Stimulated activated CD4-positive, alpha-beta T cell treated with anti-CD3 and anti-CD28 coated beads, Interleukin-15, amount 100 ng/mL, for 48 hours (primary cell): ENCODE results near the gene ICAM1.
"Not testable (repeated sequence)": the region's sequence is repeated elsewhere in the genome, so short reads cannot be mapped to it uniquely, and the experiment has no call there.

Experiments
- DNase-seq, 2 donors: peaks; one replicate each; pipeline ENCODE4 v3.0.0-alpha.2; 2020; ENCODE audit warnings: low read depth in 2 of 2

The ICAM1 gene

DNA sequence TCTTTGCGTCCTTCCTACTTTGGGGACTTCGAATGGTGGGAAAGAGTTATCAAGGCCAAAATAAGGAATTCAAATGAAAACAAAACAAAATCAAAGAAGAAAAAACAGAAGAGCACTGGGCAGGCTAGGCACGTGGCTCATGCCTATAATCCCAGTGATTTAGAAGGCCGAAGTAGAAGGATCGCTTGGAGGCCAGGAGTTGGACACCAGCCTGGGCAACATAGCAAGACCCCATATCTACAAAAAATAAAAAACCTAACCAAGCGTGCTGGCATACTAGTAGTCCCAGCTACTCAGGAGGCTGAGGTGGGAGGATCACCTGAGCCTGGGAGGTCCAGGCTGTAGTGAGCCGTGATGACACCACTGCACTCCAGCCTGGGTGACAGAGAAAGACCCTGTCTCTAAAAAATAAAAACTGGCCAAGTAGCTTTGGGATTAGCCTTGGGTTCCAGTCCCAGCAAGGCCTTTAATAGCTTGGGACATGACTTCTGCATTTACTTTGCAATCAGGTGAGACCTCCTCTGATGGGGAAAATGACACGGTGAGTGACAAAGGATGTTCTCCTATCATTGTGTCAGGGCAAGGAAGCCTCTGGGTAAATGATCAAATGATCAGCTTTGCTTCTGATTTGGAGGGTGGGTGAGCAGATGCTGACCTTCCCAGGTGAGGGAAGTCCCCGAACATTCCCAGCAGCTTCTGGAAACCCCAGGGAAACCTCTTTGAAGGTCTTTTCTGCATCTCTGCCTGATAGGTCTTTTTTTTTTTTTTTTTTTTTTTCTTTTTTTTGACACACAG is 7.1 kb downstream of the ICAM1 start:
- no peak for DNase-seq

- DNase-seq = no peak
These were observed 8.0 kb downstream of the ICAM1 start for GRCh38 chr19:10278935-10279334.

DNA sequence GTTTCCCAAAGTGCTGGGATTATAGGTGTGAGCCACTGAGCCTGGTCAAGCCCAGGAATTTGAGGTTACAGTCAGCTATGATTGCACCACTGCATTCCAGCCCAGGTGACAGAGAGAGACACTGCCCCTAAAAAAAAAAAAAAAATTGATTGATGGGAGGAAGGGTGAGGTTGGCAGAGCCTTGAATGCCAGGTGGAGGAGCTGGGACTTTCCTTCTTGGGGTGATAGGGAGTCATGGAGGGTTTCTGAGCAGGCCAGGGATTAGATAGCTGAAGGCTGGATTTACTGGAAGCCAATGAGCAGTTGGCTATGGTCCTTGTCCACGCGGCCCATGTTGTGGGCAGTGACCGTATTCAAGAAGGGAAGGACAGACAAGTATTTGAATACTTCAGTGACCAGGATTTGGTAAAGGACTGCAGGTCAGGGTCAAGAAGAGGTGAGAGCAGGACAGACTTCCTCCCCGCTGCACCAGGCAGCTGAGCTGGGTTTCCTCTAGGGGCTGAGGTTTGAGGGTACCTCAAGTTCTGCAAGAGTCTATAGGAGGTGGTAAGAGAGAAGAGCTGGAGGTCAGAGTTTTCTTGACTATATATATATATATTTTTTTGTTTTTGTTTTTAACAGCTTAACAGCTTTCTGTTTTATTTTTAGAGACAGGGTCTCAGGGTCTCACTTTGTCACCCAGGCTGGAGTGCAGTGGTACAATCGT is 9.0 kb downstream of the ICAM1 start:
- no peak for DNase-seq

GRCh38 chr19:10282043-10282442 is 11.1 kb downstream of the ICAM1 start:
- DNase-seq = not testable (repeated sequence)

DNA sequence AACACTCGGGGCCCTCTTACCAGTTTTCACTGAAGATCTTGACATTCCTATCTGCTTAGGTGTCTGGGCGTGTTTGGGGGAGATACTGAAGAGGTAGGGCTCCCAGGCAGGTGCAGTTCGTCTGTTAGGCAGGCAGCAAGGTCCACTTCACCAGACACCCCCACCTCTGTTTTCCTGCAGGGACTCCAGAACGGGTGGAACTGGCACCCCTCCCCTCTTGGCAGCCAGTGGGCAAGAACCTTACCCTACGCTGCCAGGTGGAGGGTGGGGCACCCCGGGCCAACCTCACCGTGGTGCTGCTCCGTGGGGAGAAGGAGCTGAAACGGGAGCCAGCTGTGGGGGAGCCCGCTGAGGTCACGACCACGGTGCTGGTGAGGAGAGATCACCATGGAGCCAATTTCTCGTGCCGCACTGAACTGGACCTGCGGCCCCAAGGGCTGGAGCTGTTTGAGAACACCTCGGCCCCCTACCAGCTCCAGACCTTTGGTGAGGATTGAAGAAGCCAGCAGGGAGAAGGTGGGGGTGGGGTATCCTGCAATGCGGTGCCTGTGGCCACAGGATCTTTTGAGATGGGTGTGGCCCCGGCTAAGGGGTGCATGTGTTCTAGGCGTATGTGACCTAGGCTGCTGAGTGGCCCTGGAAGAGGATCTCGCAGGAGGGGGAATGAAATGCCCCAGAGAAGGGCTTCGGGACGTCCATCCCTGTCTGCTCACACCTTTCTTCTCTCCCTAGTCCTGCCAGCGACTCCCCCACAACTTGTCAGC is 12.6 kb downstream of the ICAM1 start:
- no peak for DNase-seq

DNA sequence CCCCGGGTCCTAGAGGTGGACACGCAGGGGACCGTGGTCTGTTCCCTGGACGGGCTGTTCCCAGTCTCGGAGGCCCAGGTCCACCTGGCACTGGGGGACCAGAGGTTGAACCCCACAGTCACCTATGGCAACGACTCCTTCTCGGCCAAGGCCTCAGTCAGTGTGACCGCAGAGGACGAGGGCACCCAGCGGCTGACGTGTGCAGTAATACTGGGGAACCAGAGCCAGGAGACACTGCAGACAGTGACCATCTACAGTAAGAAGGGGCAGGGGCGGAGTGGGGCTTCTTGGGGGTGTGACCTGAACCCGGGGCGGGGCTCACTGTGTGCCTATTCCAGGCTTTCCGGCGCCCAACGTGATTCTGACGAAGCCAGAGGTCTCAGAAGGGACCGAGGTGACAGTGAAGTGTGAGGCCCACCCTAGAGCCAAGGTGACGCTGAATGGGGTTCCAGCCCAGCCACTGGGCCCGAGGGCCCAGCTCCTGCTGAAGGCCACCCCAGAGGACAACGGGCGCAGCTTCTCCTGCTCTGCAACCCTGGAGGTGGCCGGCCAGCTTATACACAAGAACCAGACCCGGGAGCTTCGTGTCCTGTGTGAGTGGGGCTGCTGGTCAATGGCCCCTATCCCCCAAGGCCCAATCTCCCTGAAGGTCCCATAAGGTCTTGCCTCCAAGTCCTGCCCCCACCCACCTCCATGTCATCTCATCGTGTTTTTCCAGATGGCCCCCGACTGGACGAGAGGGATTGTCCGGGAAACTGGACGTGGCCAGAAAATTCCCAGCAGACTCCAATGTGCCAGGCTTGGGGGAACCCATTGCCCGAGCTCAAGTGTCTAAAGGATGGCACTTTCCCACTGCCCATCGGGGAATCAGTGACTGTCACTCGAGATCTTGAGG is 13.4 kb downstream of the ICAM1 start:
- DNase-seq = no peak

- DNase-seq = no peak
These were observed 14.0 kb downstream of the ICAM1 start for GRCh38 chr19:10284960-10285278.

- no peak for DNase-seq
These were observed 14.5 kb downstream of the ICAM1 start for GRCh38 chr19:10285393-10285792.

DNA sequence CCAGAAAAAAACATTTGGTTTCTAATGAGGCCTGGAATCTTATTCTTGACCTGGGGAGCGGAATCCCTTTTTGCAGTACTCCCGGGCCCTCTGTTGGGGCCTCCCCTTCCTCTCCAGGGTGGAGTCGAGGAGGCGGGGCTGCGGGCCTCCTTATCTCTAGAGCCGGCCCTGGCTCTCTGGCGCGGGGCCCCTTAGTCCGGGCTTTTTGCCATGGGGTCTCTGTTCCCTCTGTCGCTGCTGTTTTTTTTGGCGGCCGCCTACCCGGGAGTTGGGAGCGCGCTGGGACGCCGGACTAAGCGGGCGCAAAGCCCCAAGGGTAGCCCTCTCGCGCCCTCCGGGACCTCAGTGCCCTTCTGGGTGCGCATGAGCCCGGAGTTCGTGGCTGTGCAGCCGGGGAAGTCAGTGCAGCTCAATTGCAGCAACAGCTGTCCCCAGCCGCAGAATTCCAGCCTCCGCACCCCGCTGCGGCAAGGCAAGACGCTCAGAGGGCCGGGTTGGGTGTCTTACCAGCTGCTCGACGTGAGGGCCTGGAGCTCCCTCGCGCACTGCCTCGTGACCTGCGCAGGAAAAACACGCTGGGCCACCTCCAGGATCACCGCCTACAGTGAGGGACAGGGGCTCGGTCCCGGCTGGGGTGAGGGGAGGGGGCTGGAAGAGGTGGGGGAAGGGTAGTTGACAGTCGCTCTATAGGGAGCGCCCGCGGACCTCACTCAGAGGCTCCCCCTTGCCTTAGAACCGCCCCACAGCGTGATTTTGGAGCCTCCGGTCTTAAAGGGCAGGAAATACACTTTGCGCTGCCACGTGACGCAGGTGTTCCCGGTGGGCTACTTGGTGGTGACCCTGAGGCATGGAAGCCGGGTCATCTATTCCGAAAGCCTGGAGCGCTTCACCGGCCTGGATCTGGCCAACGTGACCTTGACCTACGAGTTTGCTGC is 16.1 kb downstream of the ICAM1 start, which contains the start of gene ICAM4:
ICAM4 (plus strand) TSS at position 153 of the 935 bp plus-strand sequence; CDS start at position 211, 58 bp downstream.
- no peak for DNase-seq

DNA sequence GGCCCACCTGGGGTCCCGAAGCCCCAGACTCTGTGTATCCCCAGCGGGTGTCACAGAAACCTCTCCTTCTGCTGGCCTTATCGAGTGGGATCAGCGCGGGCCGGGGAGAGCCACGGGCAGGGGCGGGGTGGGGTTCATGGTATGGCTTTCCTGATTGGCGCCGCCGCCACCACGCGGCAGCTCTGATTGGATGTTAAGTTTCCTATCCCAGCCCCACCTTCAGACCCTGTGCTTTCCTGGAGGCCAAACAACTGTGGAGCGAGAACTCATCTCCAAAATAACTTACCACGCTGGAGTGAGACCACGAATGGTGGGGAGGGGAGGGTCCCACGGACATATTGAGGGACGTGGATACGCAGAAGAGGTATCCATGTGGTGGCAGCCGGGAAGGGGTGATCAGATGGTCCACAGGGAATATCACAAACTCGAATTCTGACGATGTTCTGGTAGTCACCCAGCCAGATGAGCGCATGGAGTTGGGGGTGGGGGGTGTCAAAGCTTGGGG is 17.8 kb downstream of the ICAM1 start:
- DNase-seq = no peak

DNA sequence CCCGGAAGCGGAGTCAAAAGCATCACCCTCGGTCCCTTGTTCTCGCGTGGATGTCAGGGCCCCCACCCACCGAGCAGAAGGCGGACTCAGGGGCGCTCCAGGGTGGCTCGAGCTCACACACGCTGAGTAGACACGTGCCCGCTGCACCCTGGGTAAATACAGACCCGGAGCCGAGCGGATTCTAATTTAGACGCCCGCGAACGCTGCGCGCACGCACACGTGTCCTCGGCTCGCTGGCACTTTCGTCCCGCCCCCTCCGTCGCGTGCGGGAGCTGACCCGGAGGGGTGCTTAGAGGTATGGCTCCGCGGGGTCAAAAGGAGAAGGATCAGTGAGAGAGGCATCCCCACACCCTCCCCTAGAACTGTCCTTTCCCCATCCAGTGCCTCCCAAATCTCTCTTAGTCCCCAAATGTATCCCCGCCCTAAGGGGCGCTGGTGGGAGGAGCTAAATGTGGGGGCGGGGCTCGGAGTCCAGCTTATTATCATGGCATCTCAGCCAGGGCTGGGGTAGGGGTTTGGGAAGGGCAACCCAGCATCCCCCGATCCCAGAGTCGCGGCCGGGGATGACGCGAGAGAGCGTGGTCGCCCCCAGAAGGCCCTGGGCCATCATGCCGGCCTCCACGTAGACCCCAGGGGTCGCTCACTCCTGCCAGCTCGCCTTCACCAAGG is 18.4 kb downstream of the ICAM1 start:
- peak in 1 of 2 donors; percentile 64 for DNase-seq

GRCh38 chr19:10289836-10290356 is 19.0 kb downstream of the ICAM1 start, which contains the start of gene ICAM5:
Gene ICAM5, plus strand, starts transcription at chr19:10289952. Its CDS starts 92 bp downstream, at chr19:10290044.
- no peak for DNase-seq

DNA sequence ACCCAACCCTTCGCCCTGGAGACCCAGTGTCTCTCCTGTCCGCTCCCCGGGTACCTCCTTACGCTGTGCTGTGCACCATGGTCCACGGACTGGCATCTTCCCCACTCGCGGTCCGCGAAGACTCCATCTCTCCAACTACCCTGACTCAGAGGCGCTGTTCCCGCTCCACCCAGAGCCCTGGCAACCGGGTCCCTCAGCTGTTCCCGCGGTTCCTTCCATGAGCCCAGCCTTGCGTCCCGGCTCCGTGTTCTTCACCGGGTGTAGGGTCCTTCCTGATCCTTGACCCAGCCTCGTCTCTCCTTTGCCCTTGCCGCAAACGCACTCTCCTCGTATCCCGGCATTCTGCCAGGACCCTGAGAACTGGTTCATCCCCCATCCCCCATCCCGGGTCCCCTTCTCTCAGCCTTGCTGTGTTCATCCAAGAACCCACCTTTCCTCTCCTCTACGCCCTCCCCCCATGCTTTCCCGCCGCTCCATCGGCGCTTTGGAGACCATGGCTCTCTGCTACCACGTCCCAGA is 19.5 kb downstream of the ICAM1 start:
- no peak for DNase-seq

GRCh38 chr19:10290876-10291553 is 20.1 kb downstream of the ICAM1 start:
- no peak for DNase-seq

GRCh38 chr19:10291554-10292205 is 20.8 kb downstream of the ICAM1 start:
- no peak for DNase-seq

GRCh38 chr19:10292206-10292788 is 21.4 kb downstream of the ICAM1 start:
- peak; percentile 70 to 77 for DNase-seq
